ENCODE measurements around the gene PIP4K2B.
"Not testable (repeated sequence)": the region's sequence is repeated elsewhere in the genome, so short reads cannot be mapped to it uniquely, and the experiment has no call there.

PIP4K2B gene

DNA sequence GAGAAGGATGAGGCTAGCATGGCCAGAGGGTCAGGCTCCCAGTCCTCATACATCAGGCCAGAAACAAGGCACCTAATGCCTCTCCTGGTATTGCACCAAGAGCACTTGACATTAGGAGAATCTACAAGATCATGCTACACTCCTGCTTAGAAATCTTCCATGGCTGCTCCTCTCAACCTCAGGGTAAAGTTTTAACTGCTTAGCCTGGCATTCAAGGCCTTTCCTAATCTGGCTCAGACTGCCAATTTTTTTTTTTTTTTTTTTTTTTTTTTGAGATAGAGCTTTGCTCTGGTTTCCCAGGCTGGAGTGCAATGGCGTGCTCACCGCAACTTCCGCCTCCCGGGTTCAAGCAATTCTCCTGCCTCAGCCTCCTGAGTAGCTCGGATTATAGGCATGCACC is 8.2 kb downstream of the PIP4K2B start:
- H3K4me1 Mint-ChIP-seq (ENCODE audit: low read depth), result peaks cover 29% of the 10 kb centered on the region
- H3K4me3 Mint-ChIP-seq, result no peak overlapping the region
- H3K27me3 Mint-ChIP-seq, result no peaks in the 10 kb centered on the region
- no peaks in the 10 kb centered on the region for H3K36me3 Mint-ChIP-seq
- no peak overlapping the region for H3K27ac Mint-ChIP-seq
- H3K9me3 Mint-ChIP-seq (ENCODE audit: low read depth), result no peaks in the 10 kb centered on the region

DNA sequence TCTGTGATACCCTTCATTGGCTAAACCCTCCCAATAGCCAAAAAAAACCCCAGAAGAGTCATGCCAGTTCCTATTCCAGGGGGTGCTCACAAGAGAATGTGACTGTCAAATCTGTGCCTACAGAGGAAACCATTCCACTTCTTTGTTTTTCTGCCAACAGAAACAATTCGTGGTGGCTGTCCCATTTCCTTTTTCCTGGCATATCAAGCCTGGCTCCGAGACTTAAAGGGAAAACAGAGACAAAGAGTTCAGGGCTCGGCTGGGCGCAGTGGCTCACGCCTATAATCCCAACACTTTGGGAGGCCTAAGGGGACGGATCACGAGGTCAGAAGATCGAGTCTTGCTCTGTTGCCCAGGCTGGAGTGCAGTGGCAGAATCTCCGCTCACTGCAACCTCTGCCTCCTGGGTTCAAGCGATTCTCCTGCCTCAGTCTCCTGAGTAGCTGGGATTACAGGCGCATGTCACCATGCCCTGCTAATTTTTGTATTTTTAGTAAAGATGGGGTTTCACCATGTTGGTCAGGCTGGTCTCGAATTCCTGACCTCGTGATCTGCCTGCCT is 9.1 kb downstream of the PIP4K2B start:
- H3K4me3 Mint-ChIP-seq; H3K27ac Mint-ChIP-seq; H3K27me3 Mint-ChIP-seq; H3K9me3 Mint-ChIP-seq (ENCODE audit: low read depth); H3K36me3 Mint-ChIP-seq: not testable (repeated sequence)
- H3K4me1 Mint-ChIP-seq (ENCODE audit: low read depth), result peaks cover 22% of the 10 kb centered on the region

DNA sequence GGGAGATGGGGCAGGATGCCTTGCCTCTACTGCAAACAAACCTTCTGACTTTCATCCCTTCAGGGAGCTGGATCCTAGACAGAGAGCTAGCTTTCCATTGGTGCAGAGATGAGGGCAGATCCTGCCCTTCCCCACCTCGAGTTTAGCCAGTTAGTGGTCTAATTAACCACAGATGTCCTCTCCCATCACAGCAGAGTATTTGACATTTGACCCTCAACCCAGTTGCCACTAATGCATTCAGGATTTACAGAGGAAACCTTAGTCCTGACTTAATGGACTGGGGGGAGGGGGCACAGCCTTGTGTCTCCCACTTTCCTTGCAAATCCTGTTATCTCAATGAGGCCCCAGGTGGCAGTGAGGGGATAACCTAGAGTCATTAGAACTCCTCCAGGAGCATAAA is 10.2 kb downstream of the PIP4K2B start:
- Mint-ChIP-seq H3K36me3 (no peaks in the 10 kb centered on the region), H3K27me3 (no peaks in the 10 kb centered on the region), H3K27ac (no peak overlapping the region), H3K9me3 (ENCODE audit: low read depth) (no peaks in the 10 kb centered on the region), H3K4me1 (ENCODE audit: low read depth) (peaks cover 15% of the 10 kb centered on the region), H3K4me3 (no peak overlapping the region)

DNA sequence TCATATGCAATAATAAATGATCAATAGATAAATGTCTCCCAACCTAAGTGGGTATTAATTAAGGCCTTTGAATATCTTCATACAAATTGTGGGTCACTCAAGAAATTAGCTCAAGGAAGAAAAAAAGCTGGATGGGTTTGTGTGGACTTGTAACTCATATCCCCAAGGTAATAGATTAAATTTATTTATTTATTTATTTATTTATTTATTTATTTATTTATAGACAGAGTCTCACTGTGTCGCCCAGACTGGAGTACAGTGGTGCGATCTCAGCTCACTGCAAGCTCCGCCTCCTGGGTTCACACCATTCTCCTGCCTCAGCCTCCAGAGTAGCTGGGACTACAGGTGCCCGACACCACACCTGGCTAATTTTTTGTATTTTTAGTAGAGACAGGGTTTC is 11.4 kb downstream of the PIP4K2B start:
- H3K27ac Mint-ChIP-seq; H3K4me3 Mint-ChIP-seq; H3K4me1 Mint-ChIP-seq (ENCODE audit: low read depth); H3K36me3 Mint-ChIP-seq; H3K27me3 Mint-ChIP-seq; H3K9me3 Mint-ChIP-seq (ENCODE audit: low read depth): not testable (repeated sequence)

DNA sequence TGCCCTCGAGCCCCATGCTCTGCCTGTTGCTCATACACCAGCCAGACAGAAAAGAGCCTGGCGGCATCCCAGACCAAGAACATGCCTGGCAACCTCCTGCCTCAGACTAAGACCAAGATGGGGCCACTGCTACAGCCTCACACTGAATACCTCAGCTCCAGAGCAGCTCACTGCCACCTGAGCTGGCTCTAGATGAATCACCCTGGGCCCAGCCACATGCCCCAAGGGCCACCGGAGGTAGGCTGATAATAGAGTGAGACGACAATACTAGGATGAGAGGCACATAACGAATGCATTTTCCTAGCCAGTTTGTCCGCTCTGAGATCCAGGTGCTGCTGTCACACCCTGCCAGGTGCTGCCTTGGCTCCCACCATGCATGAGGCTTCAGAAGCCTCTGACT is 13.0 kb downstream of the PIP4K2B start:
- no peaks in the 10 kb centered on the region for H3K36me3 Mint-ChIP-seq

DNA sequence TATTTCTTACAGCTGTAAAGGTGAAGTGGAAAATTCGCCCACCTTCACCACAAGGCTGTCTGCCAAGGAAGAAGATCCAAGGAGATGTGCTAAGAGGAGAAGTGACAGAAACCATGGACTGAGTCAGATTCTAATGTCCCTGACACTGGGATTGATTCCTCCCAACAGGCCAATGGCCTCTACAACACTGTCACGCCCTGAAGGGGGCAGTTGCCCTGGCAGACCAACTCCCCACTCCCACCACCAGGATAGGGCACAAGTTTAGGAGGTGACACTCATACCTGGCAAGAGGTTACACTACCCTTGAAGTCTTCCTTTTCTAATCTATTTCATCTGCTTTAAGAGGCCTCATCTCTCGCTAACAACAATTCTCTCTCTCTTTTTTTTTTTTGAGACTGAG is 16.1 kb downstream of the PIP4K2B start:
- Mint-ChIP-seq H3K4me3 (no peak overlapping the region), H3K27me3 (no peaks in the 10 kb centered on the region), H3K27ac (no peak overlapping the region), H3K4me1 (ENCODE audit: low read depth) (peaks cover 2% of the 10 kb centered on the region), H3K36me3 (peaks cover 2% of the 10 kb centered on the region), H3K9me3 (ENCODE audit: low read depth) (no peaks in the 10 kb centered on the region)

More for the DNA sequence above, 13.0 kb downstream of the PIP4K2B start:
- Mint-ChIP-seq H3K27me3 (no peaks in the 10 kb centered on the region), H3K4me1 (ENCODE audit: low read depth) (peaks cover 7% of the 10 kb centered on the region), H3K9me3 (ENCODE audit: low read depth) (no peaks in the 10 kb centered on the region), H3K4me3 (no peak overlapping the region), H3K27ac (no peak overlapping the region)

DNA sequence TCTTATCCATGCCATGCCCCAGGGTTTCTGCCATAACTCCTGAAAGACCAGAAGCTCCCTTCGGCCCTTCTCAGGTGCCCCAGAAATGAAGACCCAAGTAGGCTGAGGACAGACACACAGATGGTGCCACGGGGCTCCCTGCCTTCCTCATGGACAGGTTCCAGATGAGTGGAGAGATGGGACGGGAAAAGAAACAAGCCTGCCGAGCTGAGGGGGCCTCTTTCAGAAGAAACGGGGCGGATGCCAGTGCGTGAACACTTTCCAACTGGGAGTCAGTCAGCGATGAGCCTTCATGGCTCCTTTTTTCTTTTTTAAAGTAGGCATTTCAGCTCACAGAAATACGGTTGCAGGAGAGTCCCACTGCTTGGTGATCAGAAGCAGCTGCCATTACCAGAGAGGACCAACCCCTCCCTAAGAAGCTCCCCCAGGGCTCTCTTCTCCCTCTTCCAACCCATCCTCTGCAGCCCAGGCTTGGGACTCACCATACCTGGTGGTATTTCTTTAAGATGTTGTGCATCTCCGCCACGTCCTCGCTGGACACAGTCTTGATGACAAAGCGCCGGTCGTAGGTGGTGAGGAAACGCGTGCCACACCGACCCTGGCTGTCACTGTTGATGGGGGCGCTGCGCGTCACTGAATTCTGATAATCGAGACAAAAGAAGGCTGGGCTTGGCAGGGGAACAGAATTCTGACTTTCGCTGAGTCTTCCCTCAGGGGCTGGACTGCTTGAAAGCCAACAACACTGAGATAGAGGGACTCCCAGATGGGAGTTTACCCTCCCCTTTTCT is 19.2 kb downstream of the PIP4K2B start:
- H3K4me1 Mint-ChIP-seq (ENCODE audit: low read depth), result peaks cover 2% of the 10 kb centered on the region
- no peaks in the 10 kb centered on the region for H3K27me3 Mint-ChIP-seq
- H3K36me3 Mint-ChIP-seq, result peaks cover 4% of the 10 kb centered on the region
- H3K27ac Mint-ChIP-seq, result no peak overlapping the region
- H3K4me3 Mint-ChIP-seq, result no peak overlapping the region
- H3K9me3 Mint-ChIP-seq (ENCODE audit: low read depth), result no peaks in the 10 kb centered on the region

DNA sequence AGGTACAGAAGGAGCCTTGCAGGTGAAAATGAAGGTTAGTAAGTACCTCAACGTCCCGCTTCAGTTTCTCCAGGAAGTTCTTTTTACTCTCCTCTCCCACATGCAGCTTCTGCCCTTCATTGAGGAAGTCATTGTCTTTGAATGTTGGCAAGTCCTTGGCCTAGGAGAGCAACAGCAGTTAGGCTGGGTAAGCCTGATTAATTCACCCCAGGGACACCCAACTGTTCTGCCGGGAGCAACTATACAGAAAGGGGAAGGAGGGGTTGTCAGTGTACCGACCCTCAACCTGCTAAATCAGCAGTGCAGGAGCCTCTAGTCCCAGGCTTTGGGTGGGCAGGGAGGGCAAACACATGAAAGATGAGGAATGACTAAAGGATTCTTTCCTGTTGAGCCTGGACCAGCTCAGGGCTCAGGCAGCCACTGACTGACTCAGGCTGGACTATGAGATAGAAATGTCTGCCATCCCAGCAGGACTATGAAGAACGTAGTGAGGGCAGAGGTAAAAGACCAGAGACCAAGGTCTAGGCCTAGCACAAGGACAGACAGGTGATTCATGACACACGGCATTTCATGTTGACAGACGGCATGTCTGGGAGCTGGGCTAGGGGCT is 21.6 kb downstream of the PIP4K2B start:
- Mint-ChIP-seq H3K27me3 (no peaks in the 10 kb centered on the region), H3K36me3 (peaks cover 4% of the 10 kb centered on the region), H3K4me3 (no peak overlapping the region), H3K27ac (no peak overlapping the region), H3K4me1 (ENCODE audit: low read depth) (peaks cover 2% of the 10 kb centered on the region), H3K9me3 (ENCODE audit: low read depth) (no peaks in the 10 kb centered on the region)

DNA sequence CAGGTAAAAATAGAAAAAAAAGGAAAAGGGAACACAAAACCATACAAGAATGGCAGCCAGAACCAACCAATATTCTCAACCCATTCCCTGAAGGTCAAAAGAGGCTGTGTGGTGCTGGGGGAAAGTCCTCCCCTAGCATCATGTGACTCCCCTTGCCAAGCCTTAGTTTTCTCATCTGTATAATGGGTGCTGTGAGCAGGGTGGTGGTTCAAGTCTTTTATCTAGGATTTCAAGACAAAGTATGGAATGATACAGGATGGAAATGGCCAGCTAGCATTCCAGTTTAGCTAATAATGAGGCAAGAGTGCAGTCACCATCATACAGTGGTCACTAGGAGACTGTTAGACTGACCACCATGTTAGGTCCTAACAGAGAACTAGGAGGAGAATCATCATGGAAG is 26.1 kb downstream of the PIP4K2B start:
- H3K27ac Mint-ChIP-seq, result peak overlapping the region; percentile 34
- H3K36me3 Mint-ChIP-seq, result peaks cover 3% of the 10 kb centered on the region
- H3K4me3 Mint-ChIP-seq, result no peak overlapping the region
- H3K27me3 Mint-ChIP-seq, result no peaks in the 10 kb centered on the region
- H3K4me1 Mint-ChIP-seq (ENCODE audit: low read depth), result no peaks in the 10 kb centered on the region
- no peaks in the 10 kb centered on the region for H3K9me3 Mint-ChIP-seq (ENCODE audit: low read depth)

DNA sequence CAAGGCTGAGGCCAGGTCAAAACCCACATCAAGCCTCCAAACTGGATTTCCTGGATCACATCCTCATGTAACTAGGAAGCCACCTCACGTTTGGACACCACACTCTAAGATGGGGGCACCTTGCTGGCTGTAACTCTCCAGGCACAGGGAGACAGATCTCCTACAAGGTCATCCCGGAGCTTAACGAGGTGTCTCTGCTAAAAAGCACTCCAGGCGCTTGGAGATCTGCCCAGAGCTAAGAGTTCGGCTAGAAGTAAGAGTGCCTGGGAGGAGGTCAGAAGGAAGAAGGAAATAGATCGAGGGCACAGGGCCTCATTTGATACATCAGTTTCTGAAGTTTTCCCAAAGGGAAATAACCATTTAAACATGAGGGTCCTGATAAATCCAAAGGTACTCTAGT is 30.9 kb downstream of the PIP4K2B start:
- Mint-ChIP-seq H3K27ac (peak overlapping the region; percentile 50), H3K36me3 (no peaks in the 10 kb centered on the region), H3K4me1 (ENCODE audit: low read depth) (peaks cover 2% of the 10 kb centered on the region), H3K9me3 (ENCODE audit: low read depth) (no peaks in the 10 kb centered on the region), H3K27me3 (no peaks in the 10 kb centered on the region), H3K4me3 (no peak overlapping the region)

DNA sequence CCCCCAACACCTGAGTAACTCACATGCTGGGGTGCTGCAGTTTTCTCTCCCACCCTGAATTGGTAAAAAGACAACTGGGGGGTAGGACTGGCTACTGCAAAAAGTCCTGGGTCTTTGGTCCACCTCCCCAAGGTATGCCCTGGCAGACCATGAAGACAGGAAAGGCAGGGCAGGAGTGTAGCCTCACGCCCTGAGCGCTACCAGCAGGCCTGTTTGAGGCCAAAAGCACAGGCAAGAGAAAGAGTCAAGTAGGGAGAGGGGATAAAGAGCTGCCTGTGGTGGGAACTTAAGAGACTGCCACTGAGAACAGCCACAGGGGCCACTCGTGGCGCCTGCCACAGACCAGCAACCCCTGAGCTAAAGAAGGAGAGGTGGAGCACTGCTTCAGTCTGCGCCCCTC is 33.0 kb downstream of the PIP4K2B start:
- H3K4me3 Mint-ChIP-seq, result no peak overlapping the region
- H3K27ac Mint-ChIP-seq, result no peak overlapping the region
- peaks cover 6% of the 10 kb centered on the region for H3K4me1 Mint-ChIP-seq (ENCODE audit: low read depth)
- H3K36me3 Mint-ChIP-seq, result no peaks in the 10 kb centered on the region
- H3K9me3 Mint-ChIP-seq (ENCODE audit: low read depth), result no peaks in the 10 kb centered on the region
- no peaks in the 10 kb centered on the region for H3K27me3 Mint-ChIP-seq

DNA sequence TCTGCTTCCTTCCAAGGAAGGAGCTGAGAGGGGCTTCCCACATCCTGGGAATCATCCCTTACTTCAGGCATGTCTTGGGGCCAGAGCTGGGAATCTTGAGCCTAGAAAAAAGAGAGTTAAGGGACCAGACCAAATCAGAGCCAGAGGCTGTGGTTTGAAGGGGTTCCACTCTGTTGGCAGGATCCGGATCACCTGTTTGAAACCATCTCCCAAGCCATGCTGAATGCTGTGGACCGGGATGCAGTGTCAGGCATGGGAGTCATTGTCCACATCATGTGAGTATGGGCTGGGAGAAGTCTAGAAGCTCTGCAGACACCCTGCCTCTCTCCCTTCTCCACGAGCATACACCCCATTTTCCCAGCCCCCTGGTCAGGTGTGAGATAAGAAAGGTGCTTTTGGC is 37.1 kb downstream of the PIP4K2B start:
- Mint-ChIP-seq H3K27ac (no peak overlapping the region), H3K9me3 (ENCODE audit: low read depth) (no peaks in the 10 kb centered on the region), H3K27me3 (no peaks in the 10 kb centered on the region), H3K36me3 (no peaks in the 10 kb centered on the region), H3K4me1 (ENCODE audit: low read depth) (peaks cover 11% of the 10 kb centered on the region), H3K4me3 (no peak overlapping the region)

DNA sequence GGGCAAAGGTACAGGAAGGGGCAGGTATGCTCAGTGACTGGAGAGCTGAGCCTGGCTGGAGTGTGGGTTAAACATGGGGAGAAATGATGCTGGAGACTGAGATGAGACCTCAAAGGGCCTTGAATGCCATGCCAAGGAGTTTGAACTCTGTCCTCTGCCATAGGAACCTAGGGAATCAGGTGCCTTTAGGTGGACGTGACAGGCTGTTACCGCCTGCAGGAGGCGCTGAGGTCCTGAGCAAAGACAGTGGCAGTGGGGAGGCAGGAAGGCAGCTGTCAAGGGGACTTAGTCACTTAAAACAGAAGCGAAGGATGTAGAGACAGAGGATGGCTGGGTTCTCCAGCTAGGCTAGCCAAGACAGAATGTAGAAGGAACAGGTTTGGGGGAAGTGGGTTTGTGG is 37.7 kb downstream of the PIP4K2B start:
- peak overlapping the region; percentile 41 for H3K27ac Mint-ChIP-seq
- H3K36me3 Mint-ChIP-seq, result no peaks in the 10 kb centered on the region
- H3K27me3 Mint-ChIP-seq, result no peaks in the 10 kb centered on the region
- no peaks in the 10 kb centered on the region for H3K9me3 Mint-ChIP-seq (ENCODE audit: low read depth)
- H3K4me3 Mint-ChIP-seq, result no peak overlapping the region
- H3K4me1 Mint-ChIP-seq (ENCODE audit: low read depth), result peaks cover 11% of the 10 kb centered on the region

DNA sequence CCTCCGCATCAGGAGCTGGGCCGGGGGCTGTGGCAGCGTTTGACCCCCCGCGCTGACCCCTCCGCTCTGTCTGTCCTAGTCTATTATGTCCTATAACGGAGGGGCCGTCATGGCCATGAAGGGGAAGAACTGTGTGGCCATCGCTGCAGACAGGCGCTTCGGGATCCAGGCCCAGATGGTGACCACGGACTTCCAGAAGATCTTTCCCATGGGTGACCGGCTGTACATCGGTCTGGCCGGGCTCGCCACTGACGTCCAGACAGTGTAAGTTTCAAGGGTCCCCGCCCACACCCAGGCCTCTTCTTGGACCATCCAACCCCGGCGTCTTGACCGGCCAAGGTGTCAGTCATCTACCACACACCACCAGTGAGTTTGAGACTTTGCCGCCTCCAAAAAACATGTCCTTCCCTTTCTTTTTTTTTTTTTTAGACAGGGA is 46.3 kb downstream of the PIP4K2B start:
- H3K27ac Mint-ChIP-seq, result peak overlapping the region; percentile 100
- no peaks in the 10 kb centered on the region for H3K9me3 Mint-ChIP-seq (ENCODE audit: low read depth)
- H3K4me1 Mint-ChIP-seq (ENCODE audit: low read depth), result peaks cover 46% of the 10 kb centered on the region
- peaks cover 1% of the 10 kb centered on the region for H3K27me3 Mint-ChIP-seq
- peak overlapping the region; percentile 99 for H3K4me3 Mint-ChIP-seq
- peaks cover 10% of the 10 kb centered on the region for H3K36me3 Mint-ChIP-seq

DNA sequence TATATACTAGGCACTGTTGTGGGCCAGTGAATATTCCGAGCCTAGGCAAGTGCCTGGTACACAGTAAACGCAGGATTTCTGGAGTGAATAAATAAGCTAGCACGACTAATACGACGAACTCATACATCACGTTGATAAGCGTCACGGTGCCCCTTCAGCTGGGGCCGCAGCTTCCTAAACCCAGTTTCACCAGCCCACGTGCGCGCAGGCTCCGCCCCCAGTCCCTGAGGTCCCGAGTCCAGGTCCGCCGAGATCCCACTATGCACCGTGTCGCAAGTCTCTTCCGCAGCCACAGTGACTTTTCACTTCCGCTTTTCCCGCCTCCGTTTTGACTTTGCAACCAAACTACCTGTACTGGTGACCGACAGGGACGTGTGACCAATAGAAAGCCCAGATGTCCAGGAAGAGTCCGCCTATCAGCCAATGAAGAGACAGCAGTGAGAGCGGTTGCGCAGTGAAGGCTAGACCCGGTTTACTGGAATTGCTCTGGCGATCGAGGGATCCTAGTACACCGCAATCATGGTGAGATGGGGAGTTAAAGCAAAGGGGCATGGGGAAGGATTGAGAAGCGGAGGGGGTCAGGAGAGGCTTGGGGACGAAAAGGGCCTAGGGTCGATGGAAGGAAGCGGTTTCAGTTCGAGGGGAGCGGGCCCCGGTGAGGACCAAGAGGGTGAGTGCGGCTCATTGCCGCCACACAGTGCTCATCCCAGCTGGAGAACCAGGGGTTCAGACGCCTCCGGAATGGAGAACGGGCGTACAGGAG is 46.9 kb downstream of the PIP4K2B start, which contains the start of gene PSMB3:
PSMB3 (plus strand) TSS at position 434 of the 763 bp plus-strand sequence; CDS start at position 520, 86 bp downstream.
- Mint-ChIP-seq H3K36me3 (peaks cover 10% of the 10 kb centered on the region), H3K9me3 (ENCODE audit: low read depth) (no peaks in the 10 kb centered on the region), H3K27ac (peak within 1 kb of the TSS; percentile 100), H3K27me3 (peaks cover 1% of the 10 kb centered on the region), H3K4me3 (peak within 1 kb of the TSS; percentile 99), H3K4me1 (ENCODE audit: low read depth) (peaks cover 46% of the 10 kb centered on the region)

All from activated naive CD8-positive, alpha-beta T cell (primary cell).